Stimulated activated naive CD8-positive, alpha-beta T cell treated with anti-CD3 and anti-CD28 coated beads, Interleukin-15, Interleukin-2, amounts not matched to agents 100 U/mL and 50 U/mL, for 24 hours (primary cell): ENCODE results near the gene FABP6.
A peak's percentile ranks its signal among the peaks of the same experiment; 100 is the strongest.
"Not testable (repeated sequence)": the region's sequence is repeated elsewhere in the genome, so short reads cannot be mapped to it uniquely, and the experiment has no call there.

Experiments
- ATAC-seq: fragments of 150-1000 bp; cut with Tn5 transposase; one replicate; pipeline ENCODE4 v1.10.0; 2021
- DNase-seq: peaks from one replicate; pipeline ENCODE4 v3.0.0; 2021

Gene FABP6

GRCh38 chr5:160229190-160229742 lies at the start of gene FABP6:
Gene FABP6, plus strand, starts transcription at chr5:160229506. Its CDS starts 52 bp downstream, at chr5:160229558.
- DNase-seq (no peak), ATAC-seq (no peak)

DNA sequence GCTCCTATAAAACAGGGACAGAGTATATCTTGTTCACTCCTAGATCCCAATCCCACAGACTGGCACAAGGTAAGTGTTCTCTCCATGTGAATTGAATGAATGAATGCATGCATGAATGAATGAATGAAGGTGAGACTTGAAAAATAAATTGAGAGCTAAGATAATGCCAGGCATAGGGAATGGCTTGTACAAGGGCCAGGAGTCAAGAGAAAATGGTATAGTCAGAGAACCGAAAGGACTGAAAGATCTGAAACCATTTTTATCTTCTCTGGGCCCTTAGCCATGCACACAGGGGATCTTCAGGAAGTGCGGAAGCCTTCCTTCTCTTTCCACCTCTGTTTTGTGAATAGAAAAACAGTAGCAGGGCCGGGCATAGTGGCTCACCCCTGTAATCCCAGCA lies 48.4 kb upstream of the FABP6 start:
- DNase-seq (no peak), ATAC-seq (no peak)

- no peak for ATAC-seq
- no peak for DNase-seq
Measured at GRCh38 chr5:160181965-160182622, 47.2 kb upstream of the FABP6 start.

DNA sequence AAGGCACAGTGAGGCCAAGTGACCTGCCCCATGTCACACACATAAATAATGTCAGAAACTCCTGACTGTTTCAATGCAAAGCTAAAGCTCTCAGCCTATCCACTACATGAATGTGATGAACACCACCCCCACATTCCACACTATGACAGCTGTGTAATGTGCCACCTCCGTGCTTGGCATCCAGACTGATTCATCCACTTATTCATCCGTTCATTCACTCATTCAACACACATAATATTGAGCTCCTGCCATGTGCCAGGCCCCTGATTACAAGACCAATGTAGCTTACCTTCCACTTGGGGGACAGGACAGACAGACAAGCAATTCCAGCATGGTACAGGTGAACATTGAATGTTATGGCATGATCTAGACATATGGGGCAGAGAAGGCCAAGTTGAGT lies 46.2 kb upstream of the FABP6 start:
- DNase-seq (no peak), ATAC-seq (no peak)

DNA sequence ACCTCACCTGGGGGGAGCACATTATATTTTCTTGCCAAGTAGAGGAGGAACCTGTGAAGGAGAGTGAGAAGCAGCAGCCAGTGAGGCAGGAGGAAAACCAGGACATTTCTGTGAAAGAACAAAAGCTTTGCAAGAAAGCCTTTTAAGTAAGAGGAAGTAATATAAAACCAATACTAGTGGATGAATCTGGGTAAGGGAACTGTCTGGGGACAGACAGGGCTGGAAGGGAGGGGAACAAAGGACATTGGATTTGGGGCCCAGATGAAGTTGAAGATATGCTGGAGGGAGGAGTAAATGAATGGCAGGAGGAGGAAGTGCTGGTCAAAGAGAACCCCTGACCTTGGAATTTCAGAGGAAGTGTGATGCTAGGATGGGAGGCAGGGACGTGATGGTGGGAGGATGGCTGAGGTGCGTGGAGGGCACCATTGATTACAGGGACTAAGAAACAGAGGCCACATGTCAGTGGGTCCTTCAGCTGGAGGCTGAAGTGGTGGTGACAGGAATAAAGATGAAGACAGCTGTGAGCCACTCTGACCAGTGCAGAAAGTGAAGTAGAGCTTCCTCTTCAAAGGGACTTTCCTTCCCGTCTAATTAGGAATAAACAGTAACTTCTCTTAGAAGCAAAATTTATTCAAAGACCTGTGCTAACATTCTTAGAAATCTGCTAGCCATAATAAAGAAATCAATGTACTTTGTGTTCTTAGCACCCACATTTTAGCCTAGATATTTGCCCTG lies 43.5 kb upstream of the FABP6 start:
- no peak for DNase-seq
- no peak for ATAC-seq

DNA sequence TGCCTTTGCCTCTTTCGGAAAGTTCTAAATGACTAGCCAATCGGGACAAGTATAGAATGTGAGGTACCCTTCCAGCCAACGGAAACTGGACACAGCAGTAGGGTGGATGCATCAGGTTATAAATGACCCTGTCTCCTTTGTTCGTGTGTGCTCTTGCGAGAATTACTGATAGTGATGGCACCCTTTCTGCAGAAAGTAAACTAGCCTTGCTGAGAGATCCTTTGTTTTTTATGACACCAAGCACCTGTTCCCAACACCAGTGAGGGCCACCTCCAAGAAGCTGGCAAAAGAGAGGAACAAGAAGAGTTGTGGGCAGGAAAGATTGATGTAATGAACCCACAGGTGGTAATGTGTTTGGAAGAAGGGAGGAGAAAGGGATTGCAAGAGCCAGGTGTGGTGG lies 42.8 kb upstream of the FABP6 start:
- ATAC-seq: no peak
- DNase-seq: no peak

- DNase-seq: no peak
- no peak for ATAC-seq
Measured at GRCh38 chr5:160187091-160187490, 42.2 kb upstream of the FABP6 start.

DNA sequence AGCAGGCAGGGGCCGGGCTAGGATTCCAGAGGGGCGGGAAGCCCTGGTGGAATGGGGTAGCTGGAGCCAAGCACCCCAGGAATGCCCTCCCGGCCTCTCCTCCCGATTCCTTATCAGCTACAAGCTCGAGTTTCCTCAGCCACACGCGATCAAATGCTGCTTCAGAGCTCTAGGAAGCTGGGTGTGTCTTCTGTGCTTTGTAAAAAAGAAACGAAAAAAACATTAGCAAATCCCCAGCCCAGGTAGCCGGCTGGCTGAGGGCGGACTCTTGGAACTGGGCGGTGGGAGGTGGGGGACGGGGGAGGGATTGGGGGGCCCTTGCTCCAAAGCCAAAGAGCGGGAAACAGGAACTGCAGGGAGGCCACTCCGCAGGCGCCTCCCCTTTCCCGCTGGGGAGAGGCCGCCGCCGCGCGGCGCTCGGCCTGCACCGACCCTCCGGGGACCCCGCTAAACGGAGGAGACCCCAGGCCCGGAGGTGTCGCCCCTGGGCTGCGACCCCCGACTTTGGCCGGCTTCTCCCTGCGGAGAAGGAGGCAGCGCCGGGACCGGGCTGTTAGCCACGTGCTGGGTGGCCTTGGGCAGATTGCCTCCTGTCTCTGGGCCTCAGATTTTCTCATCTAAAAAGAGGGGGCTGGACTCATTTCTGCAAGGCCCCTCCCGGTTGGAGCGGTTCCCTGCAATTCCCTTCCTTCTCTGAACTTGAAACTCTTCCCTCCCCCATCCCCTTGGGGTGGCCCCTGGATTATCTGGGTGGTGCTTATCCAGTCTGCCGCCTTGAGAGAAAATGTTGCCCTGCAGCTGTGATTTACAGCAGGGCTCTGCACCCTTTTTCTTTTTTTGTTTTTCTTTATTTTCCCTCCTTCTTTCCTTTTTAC lies 40.9 kb upstream of the FABP6 start:
- DNase-seq (no peak), ATAC-seq (no peak)

GRCh38 chr5:160192424-160192823 lies 36.9 kb upstream of the FABP6 start:
- ATAC-seq: no peak
- no peak for DNase-seq

GRCh38 chr5:160193076-160193475 lies 36.2 kb upstream of the FABP6 start:
- DNase-seq, ATAC-seq: not testable (repeated sequence)

DNA sequence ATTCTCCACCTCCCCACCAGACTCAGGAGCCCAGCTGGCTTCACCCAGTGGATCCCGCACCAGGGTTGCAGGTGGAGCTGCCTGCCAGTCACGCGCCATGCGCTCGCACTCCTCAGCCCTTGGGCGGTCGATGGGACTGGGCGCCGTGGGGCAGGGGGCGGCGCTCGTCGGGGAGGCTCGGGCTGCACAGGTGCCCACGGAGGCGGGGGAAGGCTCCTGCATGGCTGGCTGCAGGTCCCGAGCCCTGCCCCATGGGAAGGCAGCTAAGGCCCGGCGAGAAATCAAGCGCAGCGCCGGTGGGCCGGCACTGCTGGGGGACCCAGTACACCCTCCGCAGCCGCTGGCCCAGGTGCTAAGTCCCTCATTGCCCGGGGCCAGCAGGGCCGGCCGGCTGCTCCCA lies 35.5 kb upstream of the FABP6 start:
- DNase-seq, ATAC-seq: not testable (repeated sequence)

DNA sequence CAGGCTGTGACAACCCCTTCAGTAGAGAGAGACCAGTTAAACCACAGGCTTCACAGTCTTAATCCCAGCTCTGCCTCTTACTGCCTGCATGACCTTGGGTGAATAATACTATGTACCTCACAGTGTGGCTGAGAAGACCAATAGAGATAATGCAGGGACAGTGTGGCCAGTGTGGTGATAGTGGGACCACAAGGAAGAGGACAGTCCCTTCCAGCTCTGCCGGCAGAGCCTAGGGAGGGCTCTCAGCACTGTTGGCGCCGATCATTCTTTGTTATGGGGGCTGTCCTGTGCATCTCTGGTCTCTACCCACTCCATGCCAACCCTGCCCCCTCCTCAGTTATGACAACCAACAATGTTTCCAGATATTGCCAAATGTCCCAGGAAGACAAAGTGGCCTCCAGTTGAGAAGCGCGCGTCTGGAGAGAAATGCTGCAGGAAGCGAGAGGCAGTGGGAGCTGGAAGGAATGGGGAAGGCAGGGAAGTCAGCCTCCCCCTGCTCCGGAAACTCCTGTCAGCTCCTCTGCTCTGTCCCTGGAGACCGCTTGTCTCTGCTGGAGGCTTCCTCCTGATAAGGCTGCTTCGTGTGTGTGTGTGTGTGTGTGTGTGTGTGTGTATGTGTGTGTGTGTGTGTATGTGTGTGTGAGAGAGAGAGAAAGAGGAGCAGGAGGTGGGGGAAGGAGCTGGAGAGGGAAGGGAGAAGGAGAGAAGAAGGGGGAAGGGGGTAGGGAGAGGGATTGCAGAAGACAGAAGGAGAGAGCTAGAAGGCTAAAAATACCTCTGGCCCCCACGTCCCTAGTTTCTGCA lies 31.8 kb upstream of the FABP6 start:
- ATAC-seq: no peak
- no peak for DNase-seq

DNA sequence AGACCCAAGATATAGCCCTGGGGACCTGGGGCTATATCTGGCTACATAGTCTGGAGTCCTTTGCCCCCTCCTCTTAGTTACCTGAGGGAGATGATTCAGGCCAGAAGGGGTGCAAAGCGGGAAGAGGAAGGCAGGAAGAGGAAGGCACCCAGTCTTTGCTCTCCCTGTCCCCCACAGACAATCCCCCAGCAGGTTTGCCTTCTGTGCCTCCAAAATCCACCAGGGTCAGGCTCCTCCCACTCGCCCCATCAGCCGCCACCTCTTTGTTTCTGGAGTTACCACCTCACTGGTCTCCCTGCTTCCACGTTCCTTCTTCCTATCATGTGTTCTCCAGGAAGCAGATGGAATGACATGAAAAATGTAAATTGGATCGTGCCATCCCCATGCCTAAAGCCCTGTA lies 31.2 kb upstream of the FABP6 start:
- ATAC-seq (no peak), DNase-seq (no peak)

- DNase-seq (no peak), ATAC-seq (no peak)
Measured at GRCh38 chr5:160198841-160199409, 30.4 kb upstream of the FABP6 start.

DNA sequence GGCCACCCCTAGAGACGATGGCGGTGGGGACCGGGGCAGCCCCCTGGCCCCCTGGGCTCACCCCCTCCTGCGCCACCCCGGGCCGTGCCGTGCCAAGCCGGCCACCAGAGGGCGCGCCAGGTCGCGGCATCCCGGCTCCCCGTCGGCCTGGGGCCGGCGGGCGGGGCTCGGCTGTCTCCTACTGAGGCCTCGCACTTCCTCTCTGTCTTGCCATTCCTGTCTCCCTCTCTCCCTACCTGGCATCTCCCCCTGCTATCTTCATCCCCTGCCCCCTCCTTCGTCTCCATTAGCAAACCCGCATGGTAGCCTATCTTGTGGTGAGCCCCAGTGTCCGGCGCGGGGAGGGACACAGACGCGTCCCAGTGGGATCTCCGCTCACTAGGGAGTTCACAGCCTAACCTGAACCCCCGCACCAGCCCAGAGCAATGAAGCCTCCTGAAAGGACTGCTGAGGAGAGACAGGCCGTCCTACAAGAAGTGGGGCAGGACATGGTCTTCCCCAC lies 29.8 kb upstream of the FABP6 start:
- ATAC-seq (peak; percentile 94), DNase-seq (peak; percentile 87)

DNA sequence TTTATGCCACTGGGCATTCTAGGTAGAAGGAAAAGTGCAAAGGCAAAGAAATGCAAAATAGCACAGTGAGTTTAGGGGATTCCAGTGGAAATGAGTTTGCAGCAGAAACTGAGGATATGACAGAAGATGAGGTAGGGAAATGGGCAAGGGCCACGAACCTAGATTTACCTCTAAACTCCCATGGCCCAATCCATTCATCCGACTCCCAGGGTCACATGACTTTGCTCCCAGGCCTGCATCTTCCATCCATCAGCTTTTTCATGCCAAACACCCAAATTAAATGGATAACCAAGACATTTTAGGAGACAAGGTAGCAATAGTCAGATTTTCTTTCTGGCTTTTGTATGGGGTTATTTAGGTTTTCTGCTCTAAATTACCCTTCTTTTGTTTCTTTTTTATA lies 22.2 kb upstream of the FABP6 start:
- DNase-seq (no peak), ATAC-seq (no peak)

- no peak for ATAC-seq
- no peak for DNase-seq
Measured at GRCh38 chr5:160209917-160210316, 19.4 kb upstream of the FABP6 start.

DNA sequence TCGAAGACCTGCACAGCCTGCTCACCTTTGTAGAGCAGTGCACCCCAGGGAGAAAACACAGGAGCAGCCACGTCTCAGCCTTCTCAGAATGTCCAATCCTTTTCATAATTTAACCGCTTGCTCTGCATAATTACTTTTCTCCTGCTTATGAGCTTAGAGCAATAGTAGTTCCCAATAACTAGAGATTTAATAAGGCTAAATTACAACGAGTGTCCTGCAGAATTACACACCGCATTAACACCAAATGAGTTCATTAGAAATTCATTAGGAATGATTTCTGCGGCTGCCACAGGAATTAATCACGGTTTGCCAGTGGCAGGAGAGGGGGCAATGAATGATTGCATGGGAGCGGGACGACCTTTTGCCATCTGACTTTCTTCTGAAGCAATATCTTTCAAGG lies 18.7 kb upstream of the FABP6 start:
- no peak for ATAC-seq

GRCh38 chr5:160211352-160211751 lies 18.0 kb upstream of the FABP6 start:
- DNase-seq (no peak), ATAC-seq (no peak)

More for the DNA sequence above, 18.7 kb upstream of the FABP6 start:
- DNase-seq: no peak

- ATAC-seq (no peak), DNase-seq (no peak)
Measured at GRCh38 chr5:160213537-160213936, 15.8 kb upstream of the FABP6 start.

DNA sequence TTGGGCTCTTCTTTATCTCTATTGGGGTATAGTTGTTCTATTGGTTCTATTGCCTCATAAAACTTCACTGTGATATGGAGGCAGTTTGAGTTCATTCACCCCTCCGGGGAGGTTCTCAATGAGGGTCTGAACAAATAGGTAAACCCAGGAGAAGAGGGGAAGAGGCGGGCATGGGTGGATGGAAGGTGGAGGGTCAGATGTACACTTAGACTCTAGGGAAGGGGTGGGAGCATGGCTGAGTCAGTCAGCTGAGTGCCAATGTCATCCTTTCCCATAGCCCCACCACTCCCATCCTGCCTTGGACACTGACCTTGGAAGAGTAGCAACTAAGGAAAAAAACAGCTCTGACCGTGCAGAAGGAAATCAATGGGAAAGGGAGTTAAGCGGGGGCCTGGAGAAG lies 9.9 kb upstream of the FABP6 start:
- DNase-seq: no peak
- ATAC-seq: no peak
